Measurements from ENCODE around the gene MIA. TPM values are rescaled to one million over a fixed set of nuclear protein-coding genes. Genes with fewer than 3 reads are reported as not detected.

The MIA gene
- total and polyA plus RNA-seq, 9 of the 15 experiments (the other 6 are each of a cell fraction or from before 2014, with no cell fraction given), result 0.21 TPM; not detected in 8

- intact Hi-C loops (cut with micrococcal nuclease) (no loop called here), in situ Hi-C loops (cut with MboI) (no loop called here)
- H3K9me1 ChIP-seq (ENCODE audit: control insufficient read depth, insufficient read depth, low read length), result no peaks in the 10 kb centered on the region
- WGBS (ENCODE audit: insufficient coverage, low coverage, missing lambda C conversion rate), result 82% methylated on average over 11 of the region's 11 CpGs
- H4K20me1 ChIP-seq (replicated peaks; ENCODE audit: control insufficient read depth, insufficient read depth, low read length), result 0 out of 2 replicates have a peak, but pooled peaks cover 3% of the 10 kb centered on the region
- H3K4me3 ChIP-seq, result no peak overlapping the region
- no peaks in the 10 kb centered on the region for H3K9me3 ChIP-seq (replicated peaks; ENCODE audit: control insufficient read depth, insufficient read depth, low read depth, low read length)
- H3K9ac ChIP-seq (ENCODE audit: insufficient read depth in 1 of 2, low read depth in 2 of 2, low read length in 2 of 2), result no peak overlapping the region
- no TSS peak for BruUV-seq (replicated peaks)
- no peaks in the 10 kb centered on the region for H3K27me3 ChIP-seq (ENCODE audit: control insufficient read depth in 2 of 2, insufficient read depth in 2 of 2, low read length in 2 of 2)
- FAIRE-seq, result no peak
- peaks cover 0 to 11% of the 10 kb centered on the region in 2 experiments; a peak in 2 of 5 replicates for H3K4me1 ChIP-seq (replicated peaks in 1 of 2; ENCODE audit: control insufficient read depth in 2 of 2, insufficient read depth in 2 of 2, low read length in 2 of 2)
- no peak for ATAC-seq
- TF ChIP-seq GATA2 (CRISPR knock-in tag; IDR thresholded peaks at IDR 0.05), result no peak
- TF ChIP-seq ZFP36 (IDR thresholded peaks at IDR 0.05; ENCODE audit: low read depth, low read length, partially characterized antibody), result peak; percentile 88
- H3K36me3 ChIP-seq (ENCODE audit: control insufficient read depth, insufficient read depth, low read length), result peaks cover 78% of the 10 kb centered on the region
- ChIA-PET POLR2A (interaction anchor here (1.2 kb wide), 2 partner anchors 10 to 15 kb away, joined by 3 to 4 read pairs; partner anchors contain the start of genes ACTMAP and SNRPA), CTCF (ENCODE audit: low intra/inter-chr PET ratio) (no interaction called here)
- DNase-seq (ENCODE audit: extremely low read depth in 1 of 4, low spot score in 3 of 4), result no peak
- no peak overlapping the region for H3K4me2 ChIP-seq (ENCODE audit: insufficient read depth, low read length)
- no peaks in the 10 kb centered on the region for H3K79me2 ChIP-seq (ENCODE audit: control insufficient read depth, insufficient read depth, low read length)
- H2AFZ ChIP-seq (ENCODE audit: low read depth, low read length), result no peak overlapping the region
- no peak overlapping the region for H3K27ac ChIP-seq (ENCODE audit: extremely low read depth, low read depth, low read length)
These were observed 40.1 kb upstream of the MIA start for GRCh38 chr19:40735013-40735771.

- Histone ChIP-seq H4K20me1 (replicated peaks; ENCODE audit: control insufficient read depth, insufficient read depth, low read length) (0 out of 2 replicates have a peak, but pooled peaks cover 3% of the 10 kb centered on the region), H3K27ac (ENCODE audit: extremely low read depth, low read depth, low read length) (no peak overlapping the region), H3K27me3 (ENCODE audit: control insufficient read depth in 2 of 2, insufficient read depth in 2 of 2, low read length in 2 of 2) (no peaks in the 10 kb centered on the region), H3K9me1 (ENCODE audit: control insufficient read depth, insufficient read depth, low read length) (no peaks in the 10 kb centered on the region), H3K9ac (ENCODE audit: insufficient read depth in 1 of 2, low read depth in 2 of 2, low read length in 2 of 2) (peak overlapping the region in 1 of 2 experiments; percentile 27; a peak in 1 of 4 replicates), H3K4me3 (no peak overlapping the region), H3K4me2 (ENCODE audit: insufficient read depth, low read length) (no peak overlapping the region), H3K79me2 (ENCODE audit: control insufficient read depth, insufficient read depth, low read length) (no peaks in the 10 kb centered on the region), H3K36me3 (ENCODE audit: control insufficient read depth, insufficient read depth, low read length) (peaks cover 70% of the 10 kb centered on the region), H3K4me1 (replicated peaks in 1 of 2; ENCODE audit: control insufficient read depth in 2 of 2, insufficient read depth in 2 of 2, low read length in 2 of 2) (peaks cover 0 to 17% of the 10 kb centered on the region in 2 experiments; a peak in 3 of 5 replicates), H3K9me3 (replicated peaks; ENCODE audit: control insufficient read depth, insufficient read depth, low read depth, low read length) (no peaks in the 10 kb centered on the region), H2AFZ (ENCODE audit: low read depth, low read length) (no peak overlapping the region)
- BruUV-seq (replicated peaks), result no TSS peak
- intact Hi-C loops (cut with micrococcal nuclease), result no loop called here
- WGBS (ENCODE audit: insufficient coverage, low coverage, missing lambda C conversion rate), result 87% methylated on average over 9 of the region's 9 CpGs
- DNase-seq (ENCODE audit: extremely low read depth in 1 of 4, low spot score in 3 of 4) (no peak), FAIRE-seq (no peak), ATAC-seq (no peak)
- TF ChIP-seq ZNF121 (CRISPR knock-in tag; conservative IDR thresholded peaks at IDR 0.05), result peak; percentile 29
- no peak for TF ChIP-seq ZNF584 (CRISPR knock-in tag; IDR thresholded peaks at IDR 0.05; ENCODE audit: low read depth)
- TF ChIP-seq FOXA3 (CRISPR knock-in tag; conservative IDR thresholded peaks at IDR 0.05 in 1 of 2, IDR thresholded peaks at IDR 0.05 in 1 of 2), result no peak
- TF ChIP-seq E2F8 (IDR thresholded peaks at IDR 0.05; ENCODE audit: low read depth, partially characterized antibody), result no peak
- no peak for TF ChIP-seq TAF7 (tag; IDR thresholded peaks at IDR 0.05)
- in situ Hi-C loops (cut with MboI), result no loop called here
- ChIA-PET POLR2A (interaction anchor here (1.2 to 2.0 kb wide), 2 partner anchors 13 to 14 kb away, joined by 4 to 11 read pairs; partner anchors contain the start of genes ACTMAP and SNRPA), CTCF (ENCODE audit: low intra/inter-chr PET ratio) (no interaction called here)
These were observed 38.7 kb upstream of the MIA start for GRCh38 chr19:40736661-40737060.

All from K562 (cell line).